ENCODE results near the gene MYO5B. TPM values are rescaled to one million over a fixed set of nuclear protein-coding genes. Genes with fewer than 3 reads are reported as not detected.

Gene MYO5B
- total RNA-seq, 2 experiments from 2014 or later, result not detected

DNA sequence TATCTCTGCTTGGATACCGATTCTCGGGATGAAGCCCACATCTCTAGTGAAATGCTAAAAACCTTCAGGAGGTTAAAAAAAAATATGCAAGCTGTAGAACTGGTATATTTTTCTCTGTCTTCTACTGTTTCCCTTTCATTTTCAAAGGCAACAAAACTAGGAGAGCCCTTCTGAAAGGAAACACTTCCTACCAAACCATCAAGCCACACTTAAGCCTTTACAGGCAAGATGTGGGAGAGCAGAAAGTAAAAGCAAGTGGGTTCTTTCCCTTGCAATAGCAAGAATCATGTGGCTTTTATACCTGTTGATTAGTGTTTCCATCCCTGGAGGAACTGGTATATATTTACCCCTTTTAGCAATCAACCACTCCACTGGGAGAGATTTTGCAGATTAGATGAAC is 233.7 kb downstream of the MYO5B start:
- no peaks in the 10 kb centered on the region for H3K9me3 ChIP-seq (ENCODE audit: low read length)
- H3K36me3 ChIP-seq (ENCODE audit: insufficient read depth, low read length), result no peaks in the 10 kb centered on the region
- no peak overlapping the region for H2AFZ ChIP-seq (ENCODE audit: low read length)
- ChIA-PET POLR2A (no interaction called here), CTCF (ENCODE audit: unreplicated experiment) (no interaction called here)
- no peaks in the 10 kb centered on the region for H3K4me1 ChIP-seq (ENCODE audit: insufficient read depth, low read length, poor library complexity, severe bottlenecking)
- H3K4me3 ChIP-seq (ENCODE audit: low read depth, low read length, poor library complexity, severe bottlenecking), result no peak overlapping the region
- DNase-seq (ENCODE audit: low spot score), result no peak
- no TSS peak for BruUV-seq (replicated peaks)
- no peak overlapping the region for H3K4me2 ChIP-seq (ENCODE audit: low read length)
- intact Hi-C loops (cut with micrococcal nuclease; ENCODE audit: unreplicated experiment), result no loop called here
- H4K20me1 ChIP-seq (ENCODE audit: insufficient read depth, low read length), result no peaks in the 10 kb centered on the region
- H3K79me2 ChIP-seq (ENCODE audit: insufficient read depth, low read depth, low read length), result no peaks in the 10 kb centered on the region
- H3K27ac ChIP-seq (ENCODE audit: low read depth, low read length, poor library complexity, severe bottlenecking), result no peak overlapping the region
- no peaks in the 10 kb centered on the region for H3K9me2 ChIP-seq (ENCODE audit: insufficient read depth, low read length)
- TF ChIP-seq, protein P1, sequence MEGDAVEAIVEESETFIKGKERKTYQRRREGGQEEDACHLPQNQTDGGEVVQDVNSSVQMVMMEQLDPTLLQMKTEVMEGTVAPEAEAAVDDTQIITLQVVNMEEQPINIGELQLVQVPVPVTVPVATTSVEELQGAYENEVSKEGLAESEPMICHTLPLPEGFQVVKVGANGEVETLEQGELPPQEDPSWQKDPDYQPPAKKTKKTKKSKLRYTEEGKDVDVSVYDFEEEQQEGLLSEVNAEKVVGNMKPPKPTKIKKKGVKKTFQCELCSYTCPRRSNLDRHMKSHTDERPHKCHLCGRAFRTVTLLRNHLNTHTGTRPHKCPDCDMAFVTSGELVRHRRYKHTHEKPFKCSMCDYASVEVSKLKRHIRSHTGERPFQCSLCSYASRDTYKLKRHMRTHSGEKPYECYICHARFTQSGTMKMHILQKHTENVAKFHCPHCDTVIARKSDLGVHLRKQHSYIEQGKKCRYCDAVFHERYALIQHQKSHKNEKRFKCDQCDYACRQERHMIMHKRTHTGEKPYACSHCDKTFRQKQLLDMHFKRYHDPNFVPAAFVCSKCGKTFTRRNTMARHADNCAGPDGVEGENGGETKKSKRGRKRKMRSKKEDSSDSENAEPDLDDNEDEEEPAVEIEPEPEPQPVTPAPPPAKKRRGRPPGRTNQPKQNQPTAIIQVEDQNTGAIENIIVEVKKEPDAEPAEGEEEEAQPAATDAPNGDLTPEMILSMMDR (conservative IDR thresholded peaks at IDR 0.05; ENCODE audit: low read length), result no peak
- no peak for TF ChIP-seq EZH2phosphoT487 (IDR thresholded peaks at IDR 0.05; ENCODE audit: borderline replicate concordance, low read depth, low read length)

DNA sequence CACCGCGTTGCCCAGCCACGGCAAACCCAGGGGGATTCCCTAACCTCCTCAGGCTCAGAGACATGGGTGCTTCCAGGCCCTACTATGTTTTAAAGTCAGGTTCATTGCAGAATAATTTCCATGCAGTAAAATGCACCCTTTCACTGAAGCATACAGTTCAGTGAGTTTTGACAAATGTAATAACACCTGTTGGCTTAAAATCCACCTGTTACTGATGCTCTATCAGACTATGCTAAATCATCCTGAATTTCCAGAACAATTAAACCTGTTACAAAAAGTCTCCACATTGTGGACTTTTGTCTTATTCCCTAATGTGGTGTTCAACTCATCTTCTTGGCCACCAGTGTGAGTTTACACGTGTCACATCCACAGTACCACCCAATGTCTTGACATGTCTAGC is 234.6 kb downstream of the MYO5B start:
- Histone ChIP-seq H4K20me1 (ENCODE audit: insufficient read depth, low read length) (no peaks in the 10 kb centered on the region), H2AFZ (ENCODE audit: low read length) (no peak overlapping the region), H3K4me1 (ENCODE audit: insufficient read depth, low read length, poor library complexity, severe bottlenecking) (no peaks in the 10 kb centered on the region), H3K79me2 (ENCODE audit: insufficient read depth, low read depth, low read length) (no peaks in the 10 kb centered on the region), H3K9me2 (ENCODE audit: insufficient read depth, low read length) (no peaks in the 10 kb centered on the region), H3K4me3 (ENCODE audit: low read depth, low read length, poor library complexity, severe bottlenecking) (no peak overlapping the region), H3K9me3 (ENCODE audit: low read length) (no peaks in the 10 kb centered on the region), H3K27ac (ENCODE audit: low read depth, low read length, poor library complexity, severe bottlenecking) (no peak overlapping the region), H3K4me2 (ENCODE audit: low read length) (no peak overlapping the region), H3K36me3 (ENCODE audit: insufficient read depth, low read length) (no peaks in the 10 kb centered on the region)
- DNase-seq (ENCODE audit: low spot score), result no peak
- CTCF ChIA-PET (ENCODE audit: unreplicated experiment), result no interaction called here
- intact Hi-C loops (cut with micrococcal nuclease; ENCODE audit: unreplicated experiment), result no loop called here
- no TSS peak for BruUV-seq (replicated peaks)
- no peak for TF ChIP-seq EZH2phosphoT487 (IDR thresholded peaks at IDR 0.05; ENCODE audit: borderline replicate concordance, low read depth, low read length)
- TF ChIP-seq, protein P1 (conservative IDR thresholded peaks at IDR 0.05; ENCODE audit: low read length), result no peak
- POLR2A ChIA-PET, result no interaction called here

DNA sequence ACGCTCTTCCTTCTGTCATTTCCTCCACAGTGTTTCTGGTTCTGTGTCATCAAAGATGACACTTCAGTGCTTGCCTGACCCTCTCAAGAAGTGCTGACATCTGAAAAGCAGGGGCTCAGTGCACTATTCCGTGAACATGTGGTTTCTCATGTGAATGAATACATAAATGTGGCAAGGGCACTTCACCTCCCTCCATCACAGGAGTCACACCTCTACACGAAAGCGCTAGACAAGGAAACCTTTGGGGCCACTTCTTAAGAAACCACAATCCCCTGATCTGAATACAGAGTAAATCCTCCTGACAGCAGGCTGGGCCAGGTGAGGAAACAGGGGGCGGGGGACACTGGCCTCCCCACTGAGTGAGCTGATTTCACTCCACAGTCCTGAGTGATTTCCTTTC is 235.8 kb downstream of the MYO5B start:
- POLR2A ChIA-PET, result no interaction called here
- H3K9me2 ChIP-seq (ENCODE audit: insufficient read depth, low read length), result no peaks in the 10 kb centered on the region
- no peak overlapping the region for H3K4me3 ChIP-seq (ENCODE audit: low read depth, low read length, poor library complexity, severe bottlenecking)
- TF ChIP-seq, protein P1 (conservative IDR thresholded peaks at IDR 0.05; ENCODE audit: low read length), result no peak
- TF ChIP-seq EZH2phosphoT487 (IDR thresholded peaks at IDR 0.05; ENCODE audit: borderline replicate concordance, low read depth, low read length), result no peak
- no peaks in the 10 kb centered on the region for H3K9me3 ChIP-seq (ENCODE audit: low read length)
- no peak overlapping the region for H2AFZ ChIP-seq (ENCODE audit: low read length)
- no peaks in the 10 kb centered on the region for H4K20me1 ChIP-seq (ENCODE audit: insufficient read depth, low read length)
- no peaks in the 10 kb centered on the region for H3K36me3 ChIP-seq (ENCODE audit: insufficient read depth, low read length)
- CTCF ChIA-PET (ENCODE audit: unreplicated experiment), result no interaction called here
- no peak overlapping the region for H3K27ac ChIP-seq (ENCODE audit: low read depth, low read length, poor library complexity, severe bottlenecking)
- no peaks in the 10 kb centered on the region for H3K4me1 ChIP-seq (ENCODE audit: insufficient read depth, low read length, poor library complexity, severe bottlenecking)
- H3K79me2 ChIP-seq (ENCODE audit: insufficient read depth, low read depth, low read length), result no peaks in the 10 kb centered on the region
- no peak for DNase-seq (ENCODE audit: low spot score)
- H3K4me2 ChIP-seq (ENCODE audit: low read length), result no peak overlapping the region
- intact Hi-C loops (cut with micrococcal nuclease; ENCODE audit: unreplicated experiment), result no loop called here
- BruUV-seq (replicated peaks), result no TSS peak
